SK-N-SH (cell line): ENCODE results near the gene ERMN. TPM values are rescaled to one million over a fixed set of nuclear protein-coding genes. Genes with fewer than 3 reads are reported as not detected.

Experiments
- CTCF ChIA-PET: fragments of 300-600, 350-600 bp; formaldehyde crosslinking; extraction: SDS; loops from one replicate; lab custom pipeline; 2021; lab: Yijun Ruan, JAX
- POLR2A ChIA-PET: fragments of 350-600 bp; sonication (Branson Sonifier 250); formaldehyde crosslinking; extraction: SDS; loops from one replicate; lab custom pipeline; 2020; ENCODE audit warnings: antibody characterized with exemption, inconsistent platforms; lab: Yijun Ruan, JAX
- DNase-seq: peaks from one replicate; pipeline ENCODE4 v3.0.0; 2012
- H2AFZ ChIP-seq: fragments of 200-600 bp; sonication (generic); 2 replicates; pipeline ENCODE4 v1.8.1; 2016; ENCODE audit warnings: antibody characterized with exemption, mild to moderate bottlenecking, low read depth
- H3F3A ChIP-seq: fragments of 200-600 bp; sonication (generic); replicated peaks from 2 replicates; pipeline ENCODE3; 2016; ENCODE audit warnings: antibody characterized with exemption, mild to moderate bottlenecking; ENCODE audit not compliant: insufficient read depth
- H3K27ac ChIP-seq, 2 experiments: fragments of 200-500 bp in 1 of 2; fragments of 200-600 bp in 1 of 2; sonication (Bioruptor generic) in 1 of 2; sonication (generic), shearing (Covaris generic) in 1 of 2; 2 replicates each; pipeline versions ENCODE4 v1.5.1 to v1.6.1; 2014 to 2016; ENCODE audit warnings: low read depth in 2 of 2, inconsistent platforms in 1 of 2, low read length in 1 of 2, mild to moderate bottlenecking in 1 of 2, mixed read lengths in 1 of 2
- H3K27me3 ChIP-seq: fragments of 200-600 bp; sonication (generic), shearing (Covaris generic); 2 replicates; pipeline ENCODE4 v1.6.1; 2016; ENCODE audit warnings: mixed run types; ENCODE audit not compliant: insufficient read depth
- H3K36me3 ChIP-seq, 2 experiments: fragments of 200-500 bp in 1 of 2; fragments of 200-600 bp in 1 of 2; sonication (Bioruptor generic) in 1 of 2; sonication (generic) in 1 of 2; replicated peaks in 1 of 2; 2 replicates each; pipeline versions ENCODE3 to v1.5.1; 2014 to 2016; ENCODE audit warnings: low read length in 1 of 2, mild to moderate bottlenecking in 1 of 2; ENCODE audit not compliant: insufficient read depth in 2 of 2, control insufficient read depth in 1 of 2
- H3K4me1 ChIP-seq, 2 experiments: fragments of 200-500 bp in 1 of 2; fragments of 200-600 bp in 1 of 2; sonication (Bioruptor generic) in 1 of 2; sonication (generic), shearing (Covaris generic) in 1 of 2; 2 replicates each; pipeline versions ENCODE4 v1.5.1 to v1.6.1; 2014 to 2016; ENCODE audit warnings: low read depth in 1 of 2, low read length in 1 of 2, mixed run types in 1 of 2; ENCODE audit not compliant: insufficient read depth in 2 of 2, control insufficient read depth in 1 of 2
- H3K4me2 ChIP-seq: fragments of 200-600 bp; sonication (generic), shearing (Covaris generic); 2 replicates; pipeline ENCODE4 v1.6.1; 2017; ENCODE audit warnings: mixed run types
- H3K4me3 ChIP-seq, 2 experiments: fragments of 200-500 bp in 1 of 2; fragments of 200-600 bp in 1 of 2; sonication (Bioruptor generic) in 1 of 2; sonication (generic), shearing (Covaris generic) in 1 of 2; 2 replicates each; pipeline versions ENCODE4 v1.5.1 to v1.8.1; 2014 to 2016; ENCODE audit warnings: low read depth in 2 of 2, inconsistent platforms in 1 of 2, low read length in 1 of 2, mild to moderate bottlenecking in 1 of 2, mixed read lengths in 1 of 2, moderate library complexity in 1 of 2
- H3K79me2 ChIP-seq: fragments of 200-600 bp; sonication (generic); 2 replicates; pipeline ENCODE4 v1.8.1; 2017; ENCODE audit warnings: mild to moderate bottlenecking; ENCODE audit not compliant: insufficient read depth
- H3K9ac ChIP-seq: fragments of 200-600 bp; sonication (generic); 2 replicates; pipeline ENCODE4 v1.6.1; 2017; ENCODE audit warnings: mixed run types
- H3K9me2 ChIP-seq: fragments of 200-600 bp; sonication (generic); 2 replicates; pipeline ENCODE4 v1.6.1; 2017; ENCODE audit warnings: mixed run types
- H3K9me3 ChIP-seq: fragments of 200-600 bp; sonication (generic); 2 replicates; pipeline ENCODE4 v1.6.1; 2017; ENCODE audit warnings: mixed run types, mild to moderate bottlenecking, moderate library complexity
- H4K20me1 ChIP-seq: fragments of 200-600 bp; sonication (generic); 2 replicates; pipeline ENCODE4 v1.6.1; 2017; ENCODE audit warnings: mild to moderate bottlenecking, mixed run types; ENCODE audit not compliant: insufficient read depth
- ELF1 ChIP-seq: IDR thresholded peaks from 2 replicates; pipeline ENCODE4 v1.4.0; 2012
- EZH2phosphoT487 ChIP-seq: fragments of 200-600 bp; sonication (generic); IDR thresholded peaks from 2 replicates; pipeline ENCODE4 v1.6.1; 2017; ENCODE audit warnings: low read depth, mixed run types, mild to moderate bottlenecking, antibody characterized with exemption, moderate library complexity, borderline replicate concordance
- FOSL2 ChIP-seq: IDR thresholded peaks from 2 replicates; pipeline ENCODE4 v1.4.0; 2012; ENCODE audit warnings: low read depth, mild to moderate bottlenecking, moderate library complexity, borderline replicate concordance
- NFIC ChIP-seq: IDR thresholded peaks from 2 replicates; pipeline ENCODE4 v1.4.0; 2012; ENCODE audit warnings: borderline replicate concordance
- NRF1 ChIP-seq: IDR thresholded peaks from 2 replicates; pipeline ENCODE4 v1.6.1; 2012; ENCODE audit warnings: low read depth, mild to moderate bottlenecking, low read length
- POLR2AphosphoS5 ChIP-seq: IDR thresholded peaks from 2 replicates; pipeline ENCODE4 v1.6.1; 2012; ENCODE audit warnings: low read depth, low read length
- RAD21 ChIP-seq: IDR thresholded peaks from 2 replicates; pipeline ENCODE4 v1.6.1; 2012; ENCODE audit warnings: mild to moderate bottlenecking, low read length
- RCOR1 ChIP-seq: fragments of 150-350 bp; IDR thresholded peaks from 2 replicates; pipeline ENCODE4 v1.6.1; 2017; ENCODE audit warnings: antibody characterized with exemption, low read length
- REST ChIP-seq: IDR thresholded peaks from 2 replicates; pipeline ENCODE4 v1.6.1; 2012; ENCODE audit warnings: mild to moderate bottlenecking, low read depth, low read length, moderate library complexity
- SIN3A ChIP-seq: IDR thresholded peaks from 2 replicates; pipeline ENCODE4 v1.6.1; 2012; ENCODE audit warnings: low read depth, mild to moderate bottlenecking, low read length, moderate library complexity, borderline replicate concordance
- SMC3 ChIP-seq: IDR thresholded peaks from 2 replicates; pipeline ENCODE4 v1.6.1; 2012; ENCODE audit warnings: low read depth, low read length, improper control_type of control experiment
- TAF1 ChIP-seq: IDR thresholded peaks from 2 replicates; pipeline ENCODE4 v1.6.1; 2012; ENCODE audit warnings: low read depth, mild to moderate bottlenecking, low read length, moderate library complexity, borderline replicate concordance
- TCF12 ChIP-seq: IDR thresholded peaks from 2 replicates; pipeline ENCODE4 v1.4.0; 2012
- TEAD4 ChIP-seq: IDR thresholded peaks from 2 replicates; pipeline ENCODE4 v1.4.0; 2012; ENCODE audit warnings: mild to moderate bottlenecking, borderline replicate concordance; ENCODE audit not compliant: insufficient read depth
- YY1 ChIP-seq: IDR thresholded peaks from 2 replicates; pipeline ENCODE4 v1.4.0; 2012; ENCODE audit warnings: low read depth, mild to moderate bottlenecking
- ZBTB33 ChIP-seq: IDR thresholded peaks from 2 replicates; pipeline ENCODE4 v1.4.0; 2012; ENCODE audit warnings: low read depth, borderline replicate concordance
- WGBS: methylation state at CpG from one replicate; pipeline ENCODE4 v1.1.6; 2017; ENCODE audit warnings: low lambda C conversion rate; 5-methylcytosine and 5-hydroxymethylcytosine counted together
- polyA plus RNA-seq, 3 experiments: library from polyadenylated mRNA; depleted of rRNA; stranded (reverse); fragments of >200 nt; gene quantifications; 2 replicates each; pipeline ENCODE4 v1.2.3, GENCODE V29; 2012
- TF ChIP-seq, protein P1 (sequence below): fragments of 200-600 bp; sonication (generic); IDR thresholded peaks from 2 replicates; pipeline ENCODE4 v1.6.1; 2017; ENCODE audit warnings: antibody characterized with exemption, mild to moderate bottlenecking, moderate library complexity

Gene ERMN
- polyA plus RNA-seq, 1 of the 3 experiments (the other 2 are of a cell fraction): not detected

GRCh38 chr2:157336137-157337010, 10.8 kb upstream of the ERMN start:
- Histone ChIP-seq H3K4me1 (no peaks in the 10 kb centered on the region), H3K4me2 (no peak overlapping the region), H3K9me3 (no peaks in the 10 kb centered on the region), H3K27me3 (no peaks in the 10 kb centered on the region; the same call in 1 of the 2 replicates), H3K36me3 (no peaks in the 10 kb centered on the region), H3F3A (no peaks in the 10 kb centered on the region), H3K27ac (no peak overlapping the region), H3K4me3 (peak overlapping the region in 1 of 2 experiments; percentile 40; a peak in 1 of 4 replicates), H2AFZ (no peak overlapping the region), H3K9me2 (no peaks in the 10 kb centered on the region), H3K9ac (no peak overlapping the region), H3K79me2 (no peaks in the 10 kb centered on the region), H4K20me1 (no peaks in the 10 kb centered on the region)
- 7% methylated on average over 8 of the region's 8 CpGs for WGBS
- TF ChIP-seq, protein P1, sequence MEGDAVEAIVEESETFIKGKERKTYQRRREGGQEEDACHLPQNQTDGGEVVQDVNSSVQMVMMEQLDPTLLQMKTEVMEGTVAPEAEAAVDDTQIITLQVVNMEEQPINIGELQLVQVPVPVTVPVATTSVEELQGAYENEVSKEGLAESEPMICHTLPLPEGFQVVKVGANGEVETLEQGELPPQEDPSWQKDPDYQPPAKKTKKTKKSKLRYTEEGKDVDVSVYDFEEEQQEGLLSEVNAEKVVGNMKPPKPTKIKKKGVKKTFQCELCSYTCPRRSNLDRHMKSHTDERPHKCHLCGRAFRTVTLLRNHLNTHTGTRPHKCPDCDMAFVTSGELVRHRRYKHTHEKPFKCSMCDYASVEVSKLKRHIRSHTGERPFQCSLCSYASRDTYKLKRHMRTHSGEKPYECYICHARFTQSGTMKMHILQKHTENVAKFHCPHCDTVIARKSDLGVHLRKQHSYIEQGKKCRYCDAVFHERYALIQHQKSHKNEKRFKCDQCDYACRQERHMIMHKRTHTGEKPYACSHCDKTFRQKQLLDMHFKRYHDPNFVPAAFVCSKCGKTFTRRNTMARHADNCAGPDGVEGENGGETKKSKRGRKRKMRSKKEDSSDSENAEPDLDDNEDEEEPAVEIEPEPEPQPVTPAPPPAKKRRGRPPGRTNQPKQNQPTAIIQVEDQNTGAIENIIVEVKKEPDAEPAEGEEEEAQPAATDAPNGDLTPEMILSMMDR: peak; percentile 80
- TF ChIP-seq RAD21 (peak; percentile 38), YY1 (no peak), SMC3 (peak; percentile 37; the same call in 1 of the 2 replicates)
- DNase-seq: peak; percentile 21
- CTCF ChIA-PET: interaction anchor here (0.6 to 8.2 kb wide), 34 partner anchors 9 to 703 kb away, joined by 3 to 123 read pairs (median 4); partner anchors contain the start of genes CYTIP and ERMN
- POLR2A ChIA-PET: interaction anchor here (1.3 kb wide), 1 partner anchor 34 kb away, joined by 3 read pairs; no protein-coding TSS in a partner anchor

DNA sequence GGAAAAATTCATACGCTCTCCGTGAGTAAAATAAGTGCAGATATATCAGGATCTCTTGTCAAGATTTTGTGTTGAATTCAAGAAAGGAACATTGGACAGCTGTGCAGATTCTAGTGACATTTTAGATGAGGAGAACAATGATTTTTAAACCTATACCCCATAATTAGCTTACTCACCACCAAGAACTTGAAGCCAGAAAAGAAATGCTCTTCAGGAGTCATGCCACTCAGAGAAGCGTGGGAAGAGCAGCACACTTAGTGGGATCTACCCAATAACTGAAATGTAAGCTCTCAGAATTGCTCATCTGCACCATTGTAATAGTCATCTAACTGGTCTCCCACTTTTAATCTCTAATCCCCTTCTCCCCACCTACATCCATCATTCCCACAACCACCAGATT, 9.2 kb upstream of the ERMN start:
- WGBS: 42% methylated on average over 3 of the region's 3 CpGs
- Histone ChIP-seq H3K4me3 (no peak overlapping the region), H2AFZ (no peak overlapping the region), H3K27me3 (peaks cover 6% of the 10 kb centered on the region; the same call in 1 of the 2 replicates), H3K36me3 (no peaks in the 10 kb centered on the region), H3K79me2 (no peaks in the 10 kb centered on the region), H4K20me1 (no peaks in the 10 kb centered on the region), H3K4me1 (no peaks in the 10 kb centered on the region), H3K4me2 (no peak overlapping the region), H3K9me3 (no peaks in the 10 kb centered on the region), H3K9me2 (no peaks in the 10 kb centered on the region), H3F3A (no peaks in the 10 kb centered on the region), H3K27ac (no peak overlapping the region), H3K9ac (no peak overlapping the region)
- no peak for DNase-seq
- TF ChIP-seq NRF1 (no peak), TAF1 (no peak), RCOR1 (no peak), ELF1 (no peak), NFIC (no peak), TCF12 (no peak), EZH2phosphoT487 (no peak), YY1 (no peak), SIN3A (no peak), REST (no peak), POLR2AphosphoS5 (no peak), TEAD4 (no peak), FOSL2 (no peak), ZBTB33 (no peak)
- POLR2A ChIA-PET: no interaction called here
- CTCF ChIA-PET: interaction anchor here (1.2 to 8.2 kb wide), 7 partner anchors 8 to 124 kb away, joined by 3 to 123 read pairs (median 36); partner anchors contain the start of gene ERMN
